ENCODE data around the gene GINS1. TPM values are rescaled to one million over a fixed set of nuclear protein-coding genes. Genes with fewer than 3 reads are reported as not detected.

The GINS1 gene
- total RNA-seq, 1 donor from 2014 or later: 6.6 TPM

GRCh38 chr20:25460566-25461280, 53.2 kb downstream of the GINS1 start:
- H3K4me1 Mint-ChIP-seq (ENCODE audit: low read depth, unreplicated experiment): peaks cover 4% of the 10 kb centered on the region
- TF ChIP-seq CTCF (IDR thresholded peaks at IDR 0.05; ENCODE audit: insufficient read depth, low read depth, low read length) (no peak), EZH2 (IDR thresholded peaks at IDR 0.05; ENCODE audit: insufficient read depth, low read length) (no peak)
- H3K27me3 Mint-ChIP-seq (ENCODE audit: low read depth, unreplicated experiment): no peaks in the 10 kb centered on the region
- Histone ChIP-seq H3K27ac (ENCODE audit: low read depth, low read length) (no peak overlapping the region), H4K20me1 (ENCODE audit: insufficient read depth, low read length) (no peaks in the 10 kb centered on the region), H3K4me2 (ENCODE audit: low read length) (no peak overlapping the region), H3K36me3 (ENCODE audit: insufficient read depth, low read length) (no peaks in the 10 kb centered on the region), H3K4me1 (ENCODE audit: insufficient read depth, low read length) (no peaks in the 10 kb centered on the region), H3K4me3 (ENCODE audit: insufficient read depth, low read depth, low read length) (no peak overlapping the region), H3K9me3 (ENCODE audit: insufficient read depth, low read depth, low read length) (no peaks in the 10 kb centered on the region), H3K27me3 (ENCODE audit: insufficient read depth, low read length) (no peaks in the 10 kb centered on the region), H3K79me2 (ENCODE audit: insufficient read depth, low read length) (no peaks in the 10 kb centered on the region), H2AFZ (ENCODE audit: low read depth, low read length) (no peak overlapping the region), H3K9ac (ENCODE audit: low read length) (no peak overlapping the region)
- peaks cover 15% of the 10 kb centered on the region for H3K36me3 Mint-ChIP-seq (ENCODE audit: low read depth, unreplicated experiment)
- H3K27ac Mint-ChIP-seq (ENCODE audit: unreplicated experiment): no peak overlapping the region
- H3K4me3 Mint-ChIP-seq (ENCODE audit: unreplicated experiment): no peak overlapping the region
- DNase-seq (ENCODE audit: low read depth) (no peak), FAIRE-seq (no peak)
- H3K9me3 Mint-ChIP-seq (ENCODE audit: unreplicated experiment): no peaks in the 10 kb centered on the region

GRCh38 chr20:25461281-25461650, 53.8 kb downstream of the GINS1 start:
- no peaks in the 10 kb centered on the region for H3K27me3 ChIP-seq (ENCODE audit: insufficient read depth, low read length)
- H3K4me1 ChIP-seq (ENCODE audit: insufficient read depth, low read length): no peaks in the 10 kb centered on the region
- H3K4me3 ChIP-seq (ENCODE audit: insufficient read depth, low read depth, low read length): no peak overlapping the region
- no peak overlapping the region for H3K9ac ChIP-seq (ENCODE audit: low read length)
- Mint-ChIP-seq H3K36me3 (ENCODE audit: low read depth, unreplicated experiment) (peaks cover 16% of the 10 kb centered on the region), H3K4me1 (ENCODE audit: low read depth, unreplicated experiment) (peaks cover 4% of the 10 kb centered on the region), H3K4me3 (ENCODE audit: unreplicated experiment) (no peak overlapping the region), H3K27ac (ENCODE audit: unreplicated experiment) (no peak overlapping the region), H3K27me3 (ENCODE audit: low read depth, unreplicated experiment) (no peaks in the 10 kb centered on the region), H3K9me3 (ENCODE audit: unreplicated experiment) (no peaks in the 10 kb centered on the region)
- DNase-seq (ENCODE audit: low read depth) (no peak), FAIRE-seq (no peak)
- TF ChIP-seq CTCF (IDR thresholded peaks at IDR 0.05; ENCODE audit: insufficient read depth, low read depth, low read length) (no peak), EZH2 (IDR thresholded peaks at IDR 0.05; ENCODE audit: insufficient read depth, low read length) (no peak)
- no peaks in the 10 kb centered on the region for H4K20me1 ChIP-seq (ENCODE audit: insufficient read depth, low read length)
- H3K79me2 ChIP-seq (ENCODE audit: insufficient read depth, low read length): no peaks in the 10 kb centered on the region
- no peaks in the 10 kb centered on the region for H3K36me3 ChIP-seq (ENCODE audit: insufficient read depth, low read length)
- no peak overlapping the region for H3K27ac ChIP-seq (ENCODE audit: low read depth, low read length)
- no peak overlapping the region for H2AFZ ChIP-seq (ENCODE audit: low read depth, low read length)
- no peak overlapping the region for H3K4me2 ChIP-seq (ENCODE audit: low read length)
- no peaks in the 10 kb centered on the region for H3K9me3 ChIP-seq (ENCODE audit: insufficient read depth, low read depth, low read length)

GRCh38 chr20:25461786-25462545, 54.5 kb downstream of the GINS1 start:
- no peaks in the 10 kb centered on the region for H3K79me2 ChIP-seq (ENCODE audit: insufficient read depth, low read length)
- no peaks in the 10 kb centered on the region for H3K4me1 ChIP-seq (ENCODE audit: insufficient read depth, low read length)
- no peaks in the 10 kb centered on the region for H4K20me1 ChIP-seq (ENCODE audit: insufficient read depth, low read length)
- H3K27me3 ChIP-seq (ENCODE audit: insufficient read depth, low read length): no peaks in the 10 kb centered on the region
- FAIRE-seq (no peak), DNase-seq (ENCODE audit: low read depth) (no peak)
- H3K9ac ChIP-seq (ENCODE audit: low read length): no peak overlapping the region
- no peak overlapping the region for H3K27ac ChIP-seq (ENCODE audit: low read depth, low read length)
- peaks cover 4% of the 10 kb centered on the region for H3K4me1 Mint-ChIP-seq (ENCODE audit: low read depth, unreplicated experiment)
- no peak overlapping the region for H3K4me3 ChIP-seq (ENCODE audit: insufficient read depth, low read depth, low read length)
- no peak overlapping the region for H3K4me2 ChIP-seq (ENCODE audit: low read length)
- H3K36me3 ChIP-seq (ENCODE audit: insufficient read depth, low read length): no peaks in the 10 kb centered on the region
- TF ChIP-seq EZH2 (IDR thresholded peaks at IDR 0.05; ENCODE audit: insufficient read depth, low read length): no peak
- no peak overlapping the region for H3K4me3 Mint-ChIP-seq (ENCODE audit: unreplicated experiment)
- no peaks in the 10 kb centered on the region for H3K9me3 ChIP-seq (ENCODE audit: insufficient read depth, low read depth, low read length)
- no peak overlapping the region for H3K27ac Mint-ChIP-seq (ENCODE audit: unreplicated experiment)
- no peaks in the 10 kb centered on the region for H3K27me3 Mint-ChIP-seq (ENCODE audit: low read depth, unreplicated experiment)
- H3K9me3 Mint-ChIP-seq (ENCODE audit: unreplicated experiment): no peaks in the 10 kb centered on the region
- peaks cover 14% of the 10 kb centered on the region for H3K36me3 Mint-ChIP-seq (ENCODE audit: low read depth, unreplicated experiment)
- no peak overlapping the region for H2AFZ ChIP-seq (ENCODE audit: low read depth, low read length)
